Stimulated activated CD4-positive, alpha-beta T cell treated with anti-CD3 and anti-CD28 coated beads, Interleukin-12 subunit alpha, Interleukin-12 subunit beta, amount 100 ng/mL, for 24 hours (primary cell): ENCODE measurements around the gene FAM162A.
"Not testable (repeated sequence)": the region's sequence is repeated elsewhere in the genome, so short reads cannot be mapped to it uniquely, and the experiment has no call there.

Experiments
- DNase-seq, 2 experiments: peaks; one replicate each; pipeline ENCODE4 v3.0.0-alpha.2; 2020; ENCODE audit warnings: low read depth in 2 of 2

Gene FAM162A

DNA sequence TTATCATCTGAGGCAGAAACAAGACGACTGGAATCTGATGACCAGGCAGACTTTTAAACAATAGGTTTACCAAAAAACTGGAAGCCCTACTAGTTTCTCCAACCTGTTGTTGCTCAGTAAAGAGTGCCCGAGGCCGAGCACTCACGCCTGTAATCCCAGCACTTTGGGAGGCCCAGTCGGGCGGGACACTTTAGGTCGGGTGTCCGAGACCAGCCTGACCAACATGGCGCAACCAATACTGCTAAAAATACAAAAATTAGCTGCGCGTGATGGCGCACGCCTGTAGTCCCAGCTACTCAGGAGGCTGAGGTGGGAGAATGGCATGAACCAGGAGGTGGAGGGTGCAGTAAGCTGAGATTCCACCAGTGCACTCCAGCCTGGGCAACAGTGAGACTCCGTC lies 33.0 kb downstream of the FAM162A start:
- no peak for DNase-seq

DNA sequence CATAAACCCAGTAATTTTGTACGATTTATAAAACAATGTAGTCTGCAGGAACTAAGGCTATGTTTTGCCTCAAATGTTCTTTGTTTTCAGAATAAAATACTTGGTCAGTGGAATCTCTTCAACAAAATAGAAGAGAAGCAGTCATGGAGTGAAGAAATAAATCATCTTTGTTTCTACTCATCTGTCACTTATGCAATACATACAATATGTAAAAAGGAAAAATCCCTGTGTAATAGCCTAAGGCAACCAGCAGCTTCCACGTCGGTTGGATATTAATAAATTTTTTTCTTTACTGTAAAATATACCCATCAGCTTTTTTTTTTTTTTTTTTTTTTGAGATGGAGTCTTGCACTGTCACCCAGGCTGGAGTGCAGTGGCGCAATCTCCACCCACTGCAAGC lies 37.1 kb downstream of the FAM162A start:
- no peak for DNase-seq

DNA sequence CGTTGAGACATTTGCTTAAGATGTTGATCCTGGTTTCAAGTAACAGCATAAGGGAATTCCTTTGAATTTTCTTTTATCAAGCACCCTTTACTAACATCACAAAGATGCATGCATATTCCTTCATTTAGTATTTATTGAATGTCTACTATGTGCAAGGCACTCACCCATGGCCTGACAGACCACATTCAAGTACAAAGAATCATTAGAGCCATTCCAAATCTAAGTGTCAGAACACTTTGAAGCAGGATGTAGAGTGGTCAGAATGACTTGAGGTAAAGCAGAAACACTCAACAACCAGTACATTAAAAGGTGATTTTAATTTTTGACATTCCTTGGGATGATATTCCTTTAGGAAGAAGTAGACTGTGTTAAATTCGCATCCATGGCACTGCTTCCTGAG lies 37.9 kb downstream of the FAM162A start:
- no peak for DNase-seq

DNA sequence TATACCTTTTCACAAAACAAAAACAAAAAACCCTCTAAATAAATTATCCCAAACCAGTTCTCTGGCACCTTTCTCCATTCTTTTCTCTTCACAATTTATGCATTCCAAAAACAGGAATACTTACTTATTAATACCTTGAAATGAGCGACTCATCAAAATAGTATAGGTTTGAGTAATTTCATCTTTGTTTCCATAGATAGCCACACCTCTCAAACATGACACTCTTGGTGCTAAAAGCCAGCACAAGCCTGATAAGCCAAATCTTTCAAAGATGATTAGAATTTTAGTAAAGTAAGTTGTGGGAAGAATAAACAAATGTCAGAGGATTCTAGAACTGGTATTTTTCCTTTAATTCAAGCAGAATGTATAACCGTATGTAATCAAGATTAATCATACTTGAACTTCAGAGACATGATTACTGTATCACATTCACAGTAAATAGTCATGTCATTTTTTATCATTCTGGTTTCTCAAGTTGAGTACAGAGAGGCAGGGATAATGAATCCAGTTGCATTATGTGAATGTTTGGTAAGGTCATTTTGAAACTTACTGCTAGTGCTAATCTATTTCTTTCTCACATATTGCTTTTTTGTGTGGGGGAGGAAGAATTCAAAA lies 44.0 kb downstream of the FAM162A start:
- no peak for DNase-seq

DNA sequence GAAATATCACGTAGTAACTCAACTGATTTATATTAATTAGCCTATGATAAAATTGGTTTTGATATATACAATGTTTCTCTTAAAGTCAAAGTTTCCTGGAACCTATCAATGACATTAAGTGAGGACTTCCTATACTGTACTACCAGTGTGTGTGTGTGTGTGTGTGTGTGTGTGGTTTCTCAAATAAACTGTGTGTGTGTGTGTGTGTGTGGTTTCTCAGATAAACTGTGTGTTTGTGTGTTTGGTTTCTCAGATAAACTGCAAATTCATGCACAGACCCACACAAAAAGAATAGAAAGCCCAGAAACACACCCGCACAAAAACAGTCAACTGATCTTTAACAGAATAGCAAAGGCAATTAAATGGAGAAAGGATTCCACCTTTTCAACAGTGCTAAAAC lies 46.4 kb downstream of the FAM162A start:
- no peak for DNase-seq

DNA sequence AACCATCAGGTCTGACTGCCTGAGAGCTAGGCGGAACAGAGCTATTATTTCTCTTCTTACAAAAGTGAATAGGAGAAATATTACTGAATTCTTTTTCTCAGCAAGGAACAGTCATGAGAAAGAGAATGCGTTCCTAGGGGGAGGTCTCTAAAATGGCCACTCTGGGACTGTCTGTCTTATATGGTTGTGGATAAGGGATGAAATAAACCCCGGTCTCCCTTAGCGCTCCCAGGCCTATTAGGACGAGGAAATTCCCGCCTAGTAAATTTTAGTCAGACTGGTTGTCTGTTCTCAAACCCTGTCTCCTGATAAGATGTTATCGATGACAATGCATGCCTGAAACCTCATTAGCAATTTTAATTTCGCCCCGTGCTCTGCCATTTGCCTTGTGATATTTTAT lies 52.0 kb downstream of the FAM162A start:
- DNase-seq: no peak

DNA sequence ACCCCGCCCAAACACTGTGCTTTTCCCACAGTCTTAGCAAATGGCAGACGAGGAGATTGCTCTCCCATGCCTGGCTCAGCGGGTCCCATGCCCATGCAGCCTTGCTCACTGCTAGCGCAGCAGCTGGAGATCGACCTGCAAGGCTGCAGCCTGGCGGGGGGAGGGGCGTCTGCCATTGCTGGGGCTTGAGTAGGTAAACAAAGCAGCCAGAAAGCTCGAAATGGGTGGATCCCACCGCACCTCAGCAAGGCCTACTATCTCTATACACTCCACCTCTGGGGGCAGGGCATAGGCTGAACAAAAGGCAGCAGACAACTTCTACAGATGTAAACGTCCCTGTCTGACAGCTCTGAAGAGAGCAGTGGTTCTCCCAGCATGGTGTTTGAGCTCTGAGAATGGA lies 59.1 kb downstream of the FAM162A start:
- no peak for DNase-seq

DNA sequence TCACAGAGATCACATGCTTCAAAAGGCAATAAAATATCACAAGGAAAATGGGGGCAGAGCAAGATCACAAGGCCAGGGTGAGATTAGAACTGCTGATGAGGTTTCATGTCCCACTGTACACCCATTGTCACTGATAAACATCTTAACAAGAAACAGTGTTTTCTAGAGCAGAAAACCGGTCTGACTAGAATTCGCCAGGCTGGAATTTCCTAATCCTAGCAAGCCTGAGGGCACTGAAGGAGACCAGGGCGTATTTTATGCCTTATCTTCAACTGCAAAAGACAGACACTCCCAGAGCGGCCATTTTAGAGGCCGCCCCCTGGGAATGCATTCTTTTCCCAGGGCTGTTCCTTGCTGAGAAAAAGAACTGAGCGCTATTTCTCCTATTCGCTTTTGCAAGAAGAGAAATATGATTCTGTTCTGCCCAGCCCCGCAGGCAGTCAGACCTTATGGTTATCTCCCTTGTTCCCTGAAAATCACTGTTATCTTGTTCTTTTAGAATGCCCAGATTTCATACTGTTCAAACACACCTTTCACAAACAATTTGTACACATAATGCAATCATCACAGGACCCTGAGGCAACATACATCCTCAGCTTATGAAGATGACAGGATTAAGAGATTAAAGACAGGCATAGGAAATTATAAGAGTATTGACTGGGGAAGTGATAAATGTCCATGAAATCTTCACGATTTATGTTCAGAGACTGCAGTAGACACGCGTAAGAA lies 59.9 kb downstream of the FAM162A start:
- DNase-seq: not testable (repeated sequence)

DNA sequence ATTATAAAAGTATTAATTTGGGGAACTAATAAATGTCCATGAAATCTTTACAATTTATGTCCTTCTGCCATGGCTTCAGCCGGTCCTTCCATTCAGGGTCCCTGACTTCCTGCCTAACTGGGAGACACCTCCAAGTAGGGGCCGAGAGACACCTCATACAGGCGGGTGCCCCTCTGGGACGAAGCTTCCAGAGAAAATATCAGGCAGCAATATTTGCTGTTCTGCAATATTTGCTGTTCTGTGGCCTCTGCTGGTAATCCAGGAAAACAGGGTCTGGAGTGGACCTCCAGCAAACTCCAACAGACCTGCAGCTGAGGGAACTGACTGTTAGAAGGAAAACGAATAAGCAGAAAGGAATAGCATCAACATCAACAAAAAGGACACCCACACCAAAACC lies 60.5 kb downstream of the FAM162A start:
- not testable (repeated sequence) for DNase-seq

DNA sequence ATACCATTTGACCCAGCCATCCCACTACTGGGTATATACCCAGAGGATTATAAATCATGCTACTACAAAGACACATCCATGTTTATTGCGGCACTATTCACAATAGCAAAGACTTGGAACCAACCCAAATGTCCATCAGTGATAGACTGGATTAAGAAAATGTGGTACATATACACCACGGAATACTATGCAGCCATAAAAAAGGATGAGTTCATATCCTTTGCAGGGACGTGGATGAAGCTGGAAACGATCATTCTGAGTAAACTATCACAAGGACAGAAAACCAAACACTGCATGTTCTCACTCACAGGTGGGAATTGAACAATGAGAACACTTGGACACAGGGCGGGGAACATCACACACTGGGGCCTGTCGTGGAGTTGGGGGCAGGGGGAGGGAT lies 64.2 kb downstream of the FAM162A start:
- not testable (repeated sequence) for DNase-seq

DNA sequence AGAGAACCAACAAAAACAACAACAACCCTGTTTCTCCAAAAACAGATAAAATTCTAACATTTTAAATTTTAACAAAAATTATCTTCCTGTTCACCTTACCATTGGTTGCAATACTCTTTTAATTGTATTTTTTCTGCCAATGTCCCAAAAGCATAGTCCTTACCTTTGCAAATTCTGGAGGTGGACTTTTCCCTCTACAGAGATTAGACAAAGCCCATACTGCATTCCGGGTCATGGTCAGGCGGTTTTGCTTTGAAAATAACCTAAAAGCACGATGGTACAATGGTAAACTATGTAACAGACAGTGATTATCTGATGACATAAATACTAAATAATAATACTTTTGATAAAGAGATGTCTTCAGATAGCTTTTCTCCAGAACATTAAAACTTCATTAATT lies 67.4 kb downstream of the FAM162A start:
- DNase-seq: no peak

DNA sequence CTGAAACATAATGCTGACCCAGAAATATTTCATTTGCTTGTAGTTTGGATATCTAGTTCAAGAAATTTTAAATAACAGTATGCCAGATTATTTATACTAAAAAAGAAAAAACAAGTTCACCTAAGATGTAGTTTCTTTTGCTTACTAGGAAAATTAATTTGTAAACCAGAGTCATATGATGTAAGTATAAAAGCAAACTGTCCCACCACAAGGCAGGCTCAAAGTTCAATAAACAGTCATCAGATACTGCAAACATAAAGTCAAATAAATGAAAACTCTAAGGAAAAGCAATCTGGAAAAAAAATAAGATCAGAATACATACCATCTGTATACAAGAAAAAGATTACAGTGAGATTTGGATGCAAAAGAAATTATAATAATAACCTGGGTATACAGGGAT lies 72.1 kb downstream of the FAM162A start:
- DNase-seq: no peak

DNA sequence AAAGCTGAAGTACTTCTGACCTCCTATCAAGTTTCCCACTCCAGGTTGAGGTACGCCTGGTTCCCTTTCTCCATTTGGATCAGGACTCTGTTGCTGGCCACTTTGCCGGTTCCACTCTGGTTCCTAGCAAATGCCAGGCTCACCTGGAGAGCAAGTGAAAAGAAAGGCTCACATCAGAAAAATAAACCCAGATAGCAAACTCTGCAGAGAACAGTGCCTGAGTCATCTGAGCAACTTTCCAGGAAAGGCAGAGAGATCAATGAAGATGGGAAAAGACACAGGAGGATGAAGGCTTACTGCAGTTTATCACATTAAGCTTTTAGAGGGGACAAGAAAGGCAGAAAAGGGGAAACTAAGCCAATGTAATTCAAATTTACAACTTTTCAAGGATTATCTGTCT lies 73.7 kb downstream of the FAM162A start:
- DNase-seq: no peak

DNA sequence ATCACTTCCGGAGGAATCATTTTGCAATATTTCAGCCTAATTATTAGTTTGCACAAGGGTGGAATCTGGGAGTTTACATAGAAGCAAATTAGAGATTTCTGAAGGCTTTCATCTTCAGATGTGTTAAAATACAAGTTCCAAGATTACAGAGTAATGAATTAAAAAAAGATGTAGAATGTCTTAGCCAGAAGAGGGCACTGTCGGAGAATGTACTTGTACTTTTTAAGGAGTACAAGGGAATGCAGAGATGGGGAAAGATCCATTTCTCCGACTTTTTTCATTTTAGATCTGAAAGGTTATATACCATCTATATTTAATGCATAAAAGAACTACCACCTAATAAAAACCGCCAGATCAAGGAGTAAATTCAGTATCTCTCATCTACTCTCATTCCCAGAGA lies 75.0 kb downstream of the FAM162A start:
- DNase-seq: no peak

DNA sequence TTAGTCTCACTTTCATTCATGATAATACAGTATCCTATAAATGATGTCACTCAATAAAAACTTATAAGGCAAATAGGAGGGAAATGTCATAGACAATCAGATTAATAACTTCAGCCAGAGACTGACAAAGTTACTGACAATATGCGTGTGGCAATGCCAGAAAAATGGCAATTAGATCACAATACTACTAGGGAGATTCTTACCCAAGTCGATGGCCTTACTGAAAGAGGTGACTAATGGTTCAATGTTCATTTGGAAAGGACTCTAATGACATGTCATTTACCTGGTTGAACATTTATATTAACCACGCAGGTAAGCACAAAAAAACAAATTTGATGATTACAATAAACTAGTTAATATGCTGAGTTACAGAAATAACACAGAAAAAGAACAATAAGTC lies 77.8 kb downstream of the FAM162A start:
- DNase-seq: no peak
